Trophoblast cell (in vitro differentiated cells and primary cell): Measurements from ENCODE around the gene BUB1.
"Not testable (repeated sequence)": the region's sequence is repeated elsewhere in the genome, so short reads cannot be mapped to it uniquely, and the experiment has no call there.

ENCODE experiments used
- DNase-seq, 2 donors: peaks; one replicate each; pipeline ENCODE4 v3.0.0-alpha.2; 2016
- H2AFZ ChIP-seq: 2 replicates; pipeline ENCODE4 v1.6.1; 2013; ENCODE audit warnings: low read length, moderate library complexity, mild to moderate bottlenecking; ENCODE audit not compliant: insufficient read depth, poor library complexity
- H2AK5ac ChIP-seq: 2 replicates; pipeline ENCODE4 v1.6.1; 2013; ENCODE audit warnings: mild to moderate bottlenecking, low read length
- H2BK120ac ChIP-seq: 2 replicates; pipeline ENCODE4 v1.6.1; 2013; ENCODE audit warnings: low read length, mild to moderate bottlenecking, moderate library complexity; ENCODE audit not compliant: insufficient read depth, poor library complexity
- H2BK12ac ChIP-seq: 2 replicates; pipeline ENCODE4 v1.6.1; 2013; ENCODE audit warnings: mild to moderate bottlenecking, low read length, moderate library complexity
- H2BK5ac ChIP-seq: 2 replicates; pipeline ENCODE4 v1.6.1; 2013; ENCODE audit warnings: low read length, low read depth, moderate library complexity, mild to moderate bottlenecking; ENCODE audit not compliant: poor library complexity
- H3K14ac ChIP-seq: 2 replicates; pipeline ENCODE4 v1.6.1; 2013; ENCODE audit warnings: mild to moderate bottlenecking, low read length
- H3K18ac ChIP-seq: 2 replicates; pipeline ENCODE4 v1.6.1; 2013; ENCODE audit warnings: mild to moderate bottlenecking, low read length
- H3K23ac ChIP-seq: 2 replicates; pipeline ENCODE4 v1.6.1; 2013; ENCODE audit warnings: low read length
- H3K27ac ChIP-seq: 2 replicates; pipeline ENCODE4 v1.5.1; 2013; ENCODE audit warnings: low read depth, mild to moderate bottlenecking, inconsistent platforms, low read length, moderate library complexity
- H3K27me3 ChIP-seq: 2 replicates; pipeline ENCODE4 v1.6.1; 2013; ENCODE audit warnings: inconsistent platforms, mild to moderate bottlenecking, low read length, moderate library complexity; ENCODE audit not compliant: insufficient read depth
- H3K36me3 ChIP-seq, 2 experiments: 1 replicate in 1 of 2; 2 replicates in 1 of 2; pipeline ENCODE4 v1.6.1; 2013; ENCODE audit warnings: low read length in 2 of 2, mild to moderate bottlenecking in 2 of 2, moderate library complexity in 1 of 2; ENCODE audit not compliant: insufficient read depth in 2 of 2, control insufficient read depth in 1 of 2
- H3K4ac ChIP-seq: 2 replicates; pipeline ENCODE4 v1.6.1; 2013; ENCODE audit warnings: low read depth, mild to moderate bottlenecking, low read length, moderate library complexity
- H3K4me1 ChIP-seq, 2 experiments: 1 replicate in 1 of 2; 2 replicates in 1 of 2; pipeline ENCODE4 v1.6.1; 2013; ENCODE audit warnings: low read length in 2 of 2, mild to moderate bottlenecking in 2 of 2, moderate library complexity in 1 of 2; ENCODE audit not compliant: insufficient read depth in 2 of 2, control insufficient read depth in 1 of 2
- H3K4me2 ChIP-seq: 2 replicates; pipeline ENCODE4 v1.6.1; 2013; ENCODE audit warnings: inconsistent platforms, mild to moderate bottlenecking, low read length, moderate library complexity
- H3K4me3 ChIP-seq: 2 replicates; pipeline ENCODE4 v1.5.1; 2013; ENCODE audit warnings: mild to moderate bottlenecking, low read depth, low read length, inconsistent platforms
- H3K79me1 ChIP-seq: one replicate; pipeline ENCODE4 v1.6.1; 2013; ENCODE audit warnings: low read length
- H3K79me2 ChIP-seq: 2 replicates; pipeline ENCODE4 v1.6.1; 2013; ENCODE audit warnings: low read length, mild to moderate bottlenecking; ENCODE audit not compliant: control insufficient read depth, insufficient read depth, poor library complexity
- H3K9ac ChIP-seq: 2 replicates; pipeline ENCODE4 v1.6.1; 2013; ENCODE audit warnings: mild to moderate bottlenecking, low read length
- H3K9me3 ChIP-seq: 2 replicates; pipeline ENCODE4 v1.6.1; 2013; ENCODE audit warnings: low read depth, mild to moderate bottlenecking, control low read depth, inconsistent platforms, low read length; ENCODE audit not compliant: insufficient read depth
- H4K12ac ChIP-seq: 2 replicates; pipeline ENCODE4 v1.6.1; 2013; ENCODE audit warnings: low read depth, mild to moderate bottlenecking, low read length, moderate library complexity
- H4K8ac ChIP-seq: 2 replicates; pipeline ENCODE4 v1.6.1; 2013; ENCODE audit warnings: low read depth, mild to moderate bottlenecking, low read length, moderate library complexity
- H4K91ac ChIP-seq: one replicate; pipeline ENCODE4 v1.6.1; 2013; ENCODE audit warnings: low read depth, mild to moderate bottlenecking, low read length, moderate library complexity
- WGBS: extraction: QIAGEN DNeasy Blood & Tissue Kit; methylation state at CpG from one replicate; pipeline ENCODE4 v1.1.7; 2013; ENCODE audit warnings: missing lambda C conversion rate; ENCODE audit not compliant: insufficient read length, insufficient coverage; ENCODE audit errors: extremely low coverage; 5-methylcytosine and 5-hydroxymethylcytosine counted together

Gene BUB1

DNA sequence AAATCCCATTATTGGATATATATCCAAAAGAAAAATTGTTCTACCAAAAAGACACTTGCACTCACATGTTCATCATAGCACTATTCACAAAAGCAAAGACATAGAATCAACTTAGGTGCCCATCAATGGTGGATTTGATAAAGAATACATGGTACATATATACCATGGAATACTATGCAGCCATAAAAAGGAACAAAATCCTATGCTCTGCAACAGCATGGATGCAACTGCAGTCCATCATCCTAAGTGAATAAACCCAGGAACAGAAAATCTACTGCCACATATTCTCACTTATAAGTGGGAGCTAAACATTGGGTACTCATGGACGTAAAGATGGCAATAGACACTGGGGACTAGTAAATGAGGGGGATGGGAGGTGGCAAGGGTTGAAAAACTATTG is 50.5 kb downstream of the BUB1 start:
- H3K36me3 ChIP-seq, H3K23ac ChIP-seq, H3K27me3 ChIP-seq, H3K18ac ChIP-seq, H3K9me3 ChIP-seq, H2BK12ac ChIP-seq, H4K12ac ChIP-seq, H3K4me1 ChIP-seq, H2BK120ac ChIP-seq, H4K8ac ChIP-seq, H3K27ac ChIP-seq, H2BK5ac ChIP-seq, H3K79me1 ChIP-seq, H2AK5ac ChIP-seq, H3K4ac ChIP-seq, H4K91ac ChIP-seq, H3K79me2 ChIP-seq, H3K4me2 ChIP-seq, H3K14ac ChIP-seq, H3K9ac ChIP-seq, DNase-seq, H2AFZ ChIP-seq, H3K4me3 ChIP-seq: not testable (repeated sequence)
- no CpG with 5 or more reads among the region's 1 CpG for WGBS

DNA sequence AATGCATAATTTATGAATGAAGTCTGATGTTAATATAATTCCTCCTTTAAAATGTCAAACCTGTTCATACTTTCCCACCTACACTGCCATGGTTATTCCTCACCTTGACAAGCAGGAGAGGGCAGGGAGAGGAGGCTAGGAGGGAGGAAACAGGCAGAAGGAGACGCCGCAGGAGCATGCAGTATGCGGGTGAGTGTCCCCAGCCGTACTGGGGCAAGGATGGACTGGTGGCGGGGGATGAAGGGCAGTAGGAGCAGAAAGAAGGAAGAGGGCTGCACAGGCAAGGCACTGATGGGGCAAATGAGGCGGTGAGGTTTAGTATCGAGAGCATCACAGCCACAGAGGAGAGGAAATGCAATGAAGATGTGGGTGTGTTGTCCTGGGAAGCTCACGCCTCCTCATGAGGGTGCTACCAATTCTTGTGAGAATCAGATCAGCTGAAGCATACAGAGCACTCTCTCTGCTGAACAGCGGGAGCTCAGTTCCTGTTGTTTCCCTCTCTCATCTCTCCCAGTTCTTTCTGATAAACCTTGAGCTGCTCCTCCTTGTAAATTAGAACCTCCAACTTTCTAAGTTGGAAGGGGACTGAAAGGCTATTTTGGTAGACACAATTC is 58.4 kb downstream of the BUB1 start:
- not testable (repeated sequence) for H3K4ac ChIP-seq, H2AK5ac ChIP-seq, H2BK12ac ChIP-seq, H2BK120ac ChIP-seq, H3K27ac ChIP-seq, H3K9me3 ChIP-seq, H3K27me3 ChIP-seq, H2BK5ac ChIP-seq, H3K9ac ChIP-seq, H3K4me1 ChIP-seq, H3K79me1 ChIP-seq, DNase-seq, H2AFZ ChIP-seq, H3K4me2 ChIP-seq, H3K23ac ChIP-seq, H3K79me2 ChIP-seq, H3K18ac ChIP-seq, H3K4me3 ChIP-seq, H3K14ac ChIP-seq, H4K12ac ChIP-seq, H3K36me3 ChIP-seq, H4K8ac ChIP-seq, H4K91ac ChIP-seq
- no CpG with 5 or more reads among the region's 9 CpGs for WGBS

DNA sequence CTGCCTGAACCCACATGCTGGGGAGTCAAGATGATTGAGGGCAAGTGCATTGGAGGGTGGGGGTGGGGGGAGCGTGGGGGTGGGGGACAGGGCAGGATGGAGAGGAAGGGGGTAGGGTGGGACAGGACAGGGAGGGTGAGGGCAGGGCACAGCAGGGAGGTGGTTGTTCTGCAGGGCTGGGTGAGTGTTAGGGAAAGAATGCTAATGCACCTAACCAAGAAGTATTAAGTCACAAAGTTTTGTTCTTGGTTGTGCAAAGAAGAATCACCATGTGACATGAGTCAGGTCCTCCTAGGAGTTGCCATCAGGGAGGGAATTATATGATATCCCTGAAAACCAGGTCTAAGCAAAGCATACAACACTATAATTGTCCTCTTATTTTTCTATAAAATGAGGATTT is 63.9 kb downstream of the BUB1 start:
- H4K91ac ChIP-seq, H3K4me3 ChIP-seq, H3K14ac ChIP-seq, H2BK5ac ChIP-seq, H4K8ac ChIP-seq, H2BK12ac ChIP-seq, H3K36me3 ChIP-seq, H3K4ac ChIP-seq, H3K4me1 ChIP-seq, DNase-seq, H3K27ac ChIP-seq, H3K4me2 ChIP-seq, H2AFZ ChIP-seq, H3K9me3 ChIP-seq, H3K79me1 ChIP-seq, H3K18ac ChIP-seq, H3K79me2 ChIP-seq, H3K23ac ChIP-seq, H4K12ac ChIP-seq, H2AK5ac ChIP-seq, H3K9ac ChIP-seq, H2BK120ac ChIP-seq, H3K27me3 ChIP-seq: not testable (repeated sequence)
- WGBS: no CpG with 5 or more reads among the region's 1 CpG

DNA sequence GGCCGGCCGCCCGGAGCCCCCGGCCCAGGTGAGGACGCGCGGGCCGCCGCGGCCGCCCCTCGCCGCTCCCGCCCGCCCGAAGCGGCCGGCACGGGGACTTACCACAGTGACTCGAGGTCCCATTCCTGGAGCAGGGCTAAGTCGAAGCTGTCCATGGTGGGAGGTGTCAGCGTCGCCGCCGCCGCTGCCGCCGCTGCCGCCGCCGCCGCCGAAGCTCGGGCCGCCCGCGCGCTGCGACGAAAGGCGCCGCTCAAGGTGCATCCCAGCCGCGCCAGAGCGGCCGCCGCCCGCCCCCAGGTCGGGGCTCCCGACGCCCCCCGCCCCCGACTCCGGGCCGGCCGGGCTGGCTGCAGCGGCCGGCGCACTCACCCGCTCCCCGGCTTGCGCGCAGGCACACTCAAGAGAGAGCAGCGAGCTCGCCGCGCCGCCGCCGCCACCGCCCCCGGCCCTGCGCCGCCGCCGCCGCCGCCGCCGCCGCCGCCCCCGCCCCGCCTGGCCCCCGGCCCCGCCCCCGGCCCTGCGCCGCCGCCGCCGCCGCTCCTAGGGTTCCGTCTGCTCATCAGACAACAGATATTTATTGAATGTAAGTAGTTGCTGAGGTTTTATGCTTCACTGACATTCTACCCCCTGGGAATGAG is 67.1 kb downstream of the BUB1 start:
- not testable (repeated sequence) for H3K4me2 ChIP-seq, H3K36me3 ChIP-seq, H2AFZ ChIP-seq, H3K23ac ChIP-seq, H3K27ac ChIP-seq, H2AK5ac ChIP-seq, H3K4me3 ChIP-seq, DNase-seq, H4K91ac ChIP-seq, H3K14ac ChIP-seq, H3K4me1 ChIP-seq, H4K12ac ChIP-seq, H3K9ac ChIP-seq, H4K8ac ChIP-seq, H3K79me1 ChIP-seq, H3K27me3 ChIP-seq, H3K79me2 ChIP-seq, H3K18ac ChIP-seq, H3K9me3 ChIP-seq, H2BK120ac ChIP-seq, H3K4ac ChIP-seq, H2BK12ac ChIP-seq, H2BK5ac ChIP-seq
- WGBS: no CpG with 5 or more reads among the region's 94 CpGs
